Smooth muscle cell (in vitro differentiated cells): ENCODE results near the gene CD37. TPM values are rescaled to one million over a fixed set of nuclear protein-coding genes. Genes with fewer than 3 reads are reported as not detected.

Experiments
- DNase-seq: peaks from one replicate; lab custom pipeline; 2025; ENCODE audit not compliant: unreplicated experiment; lab: John Stamatoyannopoulos, UW
- H2AFZ ChIP-seq: fragments of 200-600 bp; sonication (generic); 2 replicates; pipeline ENCODE4 v1.6.0; 2016; ENCODE audit warnings: antibody characterized with exemption, low read depth, mild to moderate bottlenecking
- H3F3A ChIP-seq: fragments of 200-600 bp; sonication (generic); 2 replicates; pipeline ENCODE4 v1.6.0; 2017; ENCODE audit warnings: antibody characterized with exemption, low read depth
- H3K27ac ChIP-seq: fragments of 200-600 bp; sonication (generic); 2 replicates; pipeline ENCODE4 v1.5.1; 2016; ENCODE audit warnings: low read depth, mild to moderate bottlenecking
- H3K27me3 ChIP-seq: fragments of 200-600 bp; sonication (generic); 2 replicates; pipeline ENCODE4 v1.6.1; 2016; ENCODE audit warnings: low read depth, mild to moderate bottlenecking
- H3K36me3 ChIP-seq: fragments of 200-600 bp; sonication (generic); 2 replicates; pipeline ENCODE4 v1.5.1; 2016; ENCODE audit warnings: low read depth
- H3K4me1 ChIP-seq: fragments of 200-600 bp; sonication (generic); 2 replicates; pipeline ENCODE4 v1.5.1; 2016; ENCODE audit warnings: low read depth
- H3K4me2 ChIP-seq: fragments of 200-600 bp; sonication (generic); 2 replicates; pipeline ENCODE4 v1.6.0; 2016; ENCODE audit warnings: mild to moderate bottlenecking
- H3K4me3 ChIP-seq: fragments of 200-600 bp; sonication (generic); 2 replicates; pipeline ENCODE4 v1.5.1; 2016; ENCODE audit warnings: mild to moderate bottlenecking
- H3K79me2 ChIP-seq: fragments of 200-600 bp; sonication (generic); 2 replicates; pipeline ENCODE4 v1.6.0; 2016; ENCODE audit warnings: low read depth, mild to moderate bottlenecking
- H3K9ac ChIP-seq: fragments of 200-600 bp; sonication (generic); 2 replicates; pipeline ENCODE4 v1.6.0; 2016; ENCODE audit warnings: low read depth
- H3K9me3 ChIP-seq: fragments of 200-600 bp; sonication (generic); replicated peaks from 2 replicates; pipeline ENCODE4 v1.5.1; 2016; ENCODE audit warnings: low read depth
- H4K20me1 ChIP-seq: fragments of 200-600 bp; sonication (generic); 2 replicates; pipeline ENCODE4 v1.6.0; 2016; ENCODE audit warnings: low read depth
- CTCF ChIP-seq: fragments of 200-600 bp; sonication (generic); IDR thresholded peaks from 2 replicates; pipeline ENCODE4 v1.5.1; 2017; ENCODE audit warnings: borderline replicate concordance, mild to moderate bottlenecking, antibody characterized with exemption; ENCODE audit not compliant: insufficient read depth, poor library complexity, severe bottlenecking
- WGBS: methylation state at CpG from one replicate; pipeline ENCODE4 v1.1.7; 2016; ENCODE audit warnings: low lambda C conversion rate; 5-methylcytosine and 5-hydroxymethylcytosine counted together
- polyA plus RNA-seq: library from polyadenylated mRNA; unstranded; fragments of >200 nt; fragmentation: Nextera tagmentation; extraction: Ambion mirVana; gene quantifications from 2 replicates; pipeline ENCODE4 v1.2.1, GENCODE V29; 2016
- total RNA-seq: library from RNA; depleted of rRNA; stranded (reverse); fragments of >200 nt; gene quantifications from 2 replicates; pipeline ENCODE4 v1.2.3, GENCODE V29; 2014

CD37 gene
- total and polyA plus RNA-seq, 2 experiments from 2014 or later = 7.0 TPM; not detected in 1

- TF ChIP-seq CTCF = no peak
- Histone ChIP-seq H3K4me3 (peak overlapping the region; percentile 76), H4K20me1 (peaks cover under 1% of the 10 kb centered on the region), H3K4me2 (peak overlapping the region; percentile 95), H3K4me1 (peaks cover 3% of the 10 kb centered on the region), H3K79me2 (peaks cover 39% of the 10 kb centered on the region), H3K27ac (peak overlapping the region; percentile 97), H3K27me3 (no peaks in the 10 kb centered on the region), H2AFZ (peak overlapping the region; percentile 75), H3F3A (peaks cover 6% of the 10 kb centered on the region), H3K9ac (peak overlapping the region; percentile 96), H3K36me3 (no peaks in the 10 kb centered on the region), H3K9me3 (no peaks in the 10 kb centered on the region)
- under 1% methylated on average over 14 of the region's 14 CpGs for WGBS
- DNase-seq = peak; percentile 77
These were observed 27.7 kb downstream of the CD37 start for GRCh38 chr19:49362929-49363267.

GRCh38 chr19:49363268-49364082, 28.3 kb downstream of the CD37 start, which contains the start of gene DKKL1:
Gene DKKL1, plus strand, starts transcription at chr19:49363877. Its CDS starts 122 bp downstream, at chr19:49363999.
- no peak for TF ChIP-seq CTCF
- peaks cover 3% of the 10 kb centered on the region for H3K4me1 ChIP-seq
- H3K36me3 ChIP-seq = no peaks in the 10 kb centered on the region
- H3K9ac ChIP-seq = peak within 1 kb of the TSS; percentile 96
- peaks cover 6% of the 10 kb centered on the region for H3F3A ChIP-seq
- H3K27ac ChIP-seq = peak within 1 kb of the TSS; percentile 97
- peak within 1 kb of the TSS; percentile 76 for H3K4me3 ChIP-seq
- peaks cover 34% of the 10 kb centered on the region for H3K79me2 ChIP-seq
- no peaks in the 10 kb centered on the region for H4K20me1 ChIP-seq
- H2AFZ ChIP-seq = peak within 1 kb of the TSS; percentile 75
- WGBS = under 1% methylated on average over 46 of the region's 46 CpGs
- peak within 1 kb of the TSS; percentile 95 for H3K4me2 ChIP-seq
- H3K9me3 ChIP-seq = no peaks in the 10 kb centered on the region
- H3K27me3 ChIP-seq = no peaks in the 10 kb centered on the region
- DNase-seq = peak; percentile 99

GRCh38 chr19:49364083-49364737, 29.0 kb downstream of the CD37 start:
- peaks cover 3% of the 10 kb centered on the region for H3K4me1 ChIP-seq
- 71% methylated on average over 26 of the region's 27 CpGs for WGBS
- H3K9me3 ChIP-seq = no peaks in the 10 kb centered on the region
- H4K20me1 ChIP-seq = no peaks in the 10 kb centered on the region
- peaks cover 6% of the 10 kb centered on the region for H3F3A ChIP-seq
- DNase-seq = no peak
- peak overlapping the region; percentile 33 for H3K4me2 ChIP-seq
- no peak for TF ChIP-seq CTCF
- no peaks in the 10 kb centered on the region for H3K36me3 ChIP-seq
- H3K4me3 ChIP-seq = peak overlapping the region; percentile 76
- no peak overlapping the region for H3K27ac ChIP-seq
- no peak overlapping the region for H2AFZ ChIP-seq
- H3K9ac ChIP-seq = no peak overlapping the region
- H3K79me2 ChIP-seq = peaks cover 28% of the 10 kb centered on the region
- no peaks in the 10 kb centered on the region for H3K27me3 ChIP-seq
